HG02642 (cell line): ENCODE measurements around the gene ZNF451.
"Not testable (repeated sequence)": the region's sequence is repeated elsewhere in the genome, so short reads cannot be mapped to it uniquely, and the experiment has no call there.

Experiments
- ATAC-seq: cut with Tn5 transposase; IDR thresholded peaks from one replicate; pipeline ENCODE4 v1.9.1; 2021; ENCODE audit warnings: mild to moderate bottlenecking; ENCODE audit not compliant: unreplicated experiment, poor library complexity

The ZNF451 gene

GRCh38 chr6:57089265-57089664 is 723 bp upstream of the ZNF451 start:
- ATAC-seq, result no peak

GRCh38 chr6:57090458-57091067 is 575 bp downstream of the ZNF451 start:
- peak; percentile 15 for ATAC-seq

DNA sequence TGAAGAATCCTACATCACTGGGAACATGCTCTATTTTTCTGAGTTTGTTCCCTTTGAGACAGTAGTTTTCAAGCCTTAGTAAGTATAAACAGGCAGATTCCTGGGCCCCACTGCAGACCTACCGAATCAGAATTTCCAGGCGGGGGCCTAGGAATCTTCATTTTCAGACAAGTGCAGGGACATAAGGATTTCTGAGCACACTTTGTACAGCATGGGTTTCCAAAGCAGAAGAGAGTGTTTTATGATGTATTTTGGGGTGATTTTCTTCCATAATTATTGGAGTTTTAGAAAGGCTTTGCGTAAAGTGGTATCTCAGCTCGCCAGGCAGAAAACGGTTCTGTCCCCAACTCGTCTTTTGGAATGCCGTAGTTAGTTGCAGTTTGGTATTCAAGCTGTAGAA is 1.4 kb downstream of the ZNF451 start:
- ATAC-seq, result not testable (repeated sequence)

- no peak for ATAC-seq
Measured at GRCh38 chr6:57094689-57095088, 4.7 kb downstream of the ZNF451 start.

- no peak for ATAC-seq
Measured at GRCh38 chr6:57097596-57097995, 7.6 kb downstream of the ZNF451 start.

DNA sequence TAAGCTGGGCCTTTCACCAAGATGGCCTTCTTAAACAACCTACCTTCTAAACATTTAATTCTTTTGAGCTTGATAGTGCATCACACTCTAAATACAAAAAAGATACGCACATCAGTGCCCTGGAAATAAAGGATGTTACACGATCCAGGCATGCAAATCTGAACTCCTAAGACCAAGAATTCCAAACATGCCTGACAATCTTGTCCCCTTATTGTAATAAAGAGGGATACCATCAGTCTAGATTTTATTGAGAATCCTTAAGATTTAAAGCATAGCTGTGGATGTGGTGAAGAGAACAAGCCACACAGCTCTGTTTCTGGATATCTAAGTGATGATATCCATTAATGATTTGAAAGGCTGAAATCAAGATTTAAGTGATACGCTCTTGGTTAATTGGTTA is 13.0 kb downstream of the ZNF451 start:
- no peak for ATAC-seq

GRCh38 chr6:57104336-57104735 is 14.3 kb downstream of the ZNF451 start:
- ATAC-seq, result no peak

GRCh38 chr6:57106990-57107389 is 17.0 kb downstream of the ZNF451 start:
- no peak for ATAC-seq

- ATAC-seq, result peak; percentile 95
Measured at GRCh38 chr6:57108691-57109090, 18.7 kb downstream of the ZNF451 start.

- no peak for ATAC-seq
Measured at GRCh38 chr6:57109880-57110279, 19.9 kb downstream of the ZNF451 start.

DNA sequence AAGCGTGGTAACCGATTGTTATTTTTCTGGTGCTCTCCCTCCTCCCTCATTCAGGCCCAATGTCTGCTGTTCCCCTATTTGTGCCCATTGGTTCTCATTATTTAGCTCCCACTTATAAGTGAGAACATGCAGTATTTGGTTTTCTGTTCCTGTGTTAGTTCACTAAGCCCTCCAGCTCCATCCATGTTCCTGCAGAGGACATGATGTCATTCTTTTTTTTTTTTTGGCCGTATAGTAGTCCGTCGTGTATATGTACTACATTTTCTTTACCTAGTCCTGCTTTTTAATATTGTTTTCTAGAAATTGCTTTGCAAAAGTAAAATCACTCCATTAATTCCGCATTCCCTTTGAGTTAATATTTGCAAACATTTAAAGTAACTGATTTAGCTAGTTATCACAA is 23.1 kb downstream of the ZNF451 start:
- no peak for ATAC-seq

DNA sequence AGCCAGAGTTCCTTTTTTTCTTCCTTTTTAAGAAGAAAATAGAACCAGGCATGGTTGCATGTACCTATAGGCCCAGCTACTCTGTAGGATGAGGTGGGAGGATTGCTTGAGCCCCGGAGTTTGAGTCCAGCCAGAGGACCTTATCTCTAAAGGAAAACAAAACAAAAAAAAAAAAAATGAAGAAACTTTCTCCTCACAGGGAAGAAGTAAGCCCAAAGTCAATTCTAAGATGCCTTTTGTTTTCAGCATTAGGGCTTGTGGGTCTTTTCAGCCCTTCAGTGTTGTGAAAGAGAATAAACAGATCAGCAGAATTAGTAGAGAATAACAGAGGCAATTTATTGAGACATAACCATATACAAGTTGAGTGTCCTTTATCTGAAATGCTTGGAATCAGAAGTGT is 26.8 kb downstream of the ZNF451 start:
- ATAC-seq, result no peak

- no peak for ATAC-seq
Measured at GRCh38 chr6:57117796-57118195, 27.8 kb downstream of the ZNF451 start.

DNA sequence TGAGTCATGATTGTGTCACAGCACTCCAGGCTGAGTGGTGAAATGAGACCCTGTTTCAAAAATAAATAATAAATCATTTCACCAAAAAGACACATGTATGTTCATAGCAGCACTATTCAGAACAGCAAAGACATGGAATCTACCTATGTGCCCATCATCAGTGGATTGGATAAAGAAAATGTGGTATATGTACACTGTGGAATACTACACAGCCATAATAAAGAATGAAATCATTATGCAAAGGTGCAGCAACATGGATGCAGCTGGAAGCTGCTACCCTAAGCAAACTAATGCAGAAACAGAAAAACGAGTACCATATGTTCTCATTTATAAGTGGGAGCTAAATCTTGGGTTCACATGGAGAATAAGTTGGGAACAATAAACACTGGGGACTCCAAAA is 33.1 kb downstream of the ZNF451 start:
- no peak for ATAC-seq

- no peak for ATAC-seq
Measured at GRCh38 chr6:57127763-57128162, 37.8 kb downstream of the ZNF451 start.

DNA sequence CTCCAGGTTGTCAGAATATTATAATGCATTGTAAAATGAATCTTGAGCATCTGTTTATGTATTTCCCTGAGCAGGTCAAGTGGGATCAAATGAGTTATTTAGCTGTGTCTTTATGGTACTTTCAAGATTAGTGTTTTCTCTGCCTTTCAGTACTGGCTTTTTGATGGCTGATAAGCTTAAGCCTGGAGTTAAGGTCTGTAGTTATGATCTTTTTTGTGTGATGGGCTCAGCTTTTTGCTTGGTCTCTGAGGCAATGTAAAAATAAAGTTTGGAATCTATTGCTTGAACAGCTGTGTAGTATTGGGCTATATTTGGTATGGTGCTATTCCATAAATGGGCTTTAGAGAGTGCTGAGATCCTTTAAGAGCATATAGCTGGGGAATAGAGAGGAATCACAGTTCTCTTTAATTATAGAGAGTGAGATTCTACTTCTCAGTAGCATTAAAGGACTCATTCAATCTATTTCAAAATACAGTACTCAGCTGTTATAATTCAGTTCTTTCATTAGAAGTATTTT is 40.7 kb downstream of the ZNF451 start:
- no peak for ATAC-seq

- ATAC-seq, result no peak
Measured at GRCh38 chr6:57134954-57135353, 45.0 kb downstream of the ZNF451 start.

GRCh38 chr6:57135885-57136284 is 45.9 kb downstream of the ZNF451 start:
- no peak for ATAC-seq

GRCh38 chr6:57137350-57137749 is 47.4 kb downstream of the ZNF451 start:
- ATAC-seq, result no peak

DNA sequence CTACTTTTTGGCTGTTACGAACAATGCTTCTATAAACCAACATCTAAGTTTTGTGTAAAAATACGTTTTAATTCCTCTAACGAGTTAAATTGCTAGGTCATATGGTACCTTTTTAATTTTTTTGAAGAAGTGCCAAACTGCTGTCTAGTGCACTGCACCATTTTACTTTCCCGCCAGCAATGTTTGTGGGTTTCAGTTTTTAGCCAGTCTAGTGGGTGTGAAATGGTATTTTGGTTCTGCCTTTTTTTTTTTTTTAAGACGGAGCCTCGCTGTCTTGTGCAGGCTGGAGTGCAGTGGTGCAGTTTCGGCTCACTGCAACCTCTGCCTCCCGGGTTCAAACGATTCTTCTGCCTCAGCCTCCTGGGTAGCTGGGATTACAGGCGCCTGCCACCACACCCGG is 48.0 kb downstream of the ZNF451 start:
- ATAC-seq, result no peak

GRCh38 chr6:57141451-57142177 is 51.6 kb downstream of the ZNF451 start:
- no peak for ATAC-seq

DNA sequence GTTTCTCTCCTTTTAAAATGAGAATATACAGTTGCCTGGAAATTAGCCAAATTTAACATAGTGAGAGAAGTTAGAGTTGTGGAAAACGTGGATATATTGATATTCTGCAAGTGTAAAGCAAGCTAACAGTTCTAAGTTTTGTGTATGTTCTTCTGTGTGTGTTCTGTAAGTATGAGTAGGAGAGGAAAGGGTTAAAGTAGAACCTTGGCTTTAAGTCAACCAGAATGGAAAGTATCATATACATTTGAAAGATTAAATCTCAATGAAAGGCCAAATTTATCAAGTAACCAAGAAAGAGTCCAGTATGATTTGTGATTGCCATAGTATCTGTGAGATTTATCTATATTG is 52.2 kb downstream of the ZNF451 start:
- no peak for ATAC-seq
